Neural cell (in vitro differentiated cells): ENCODE measurements around the gene EEIG1. TPM values are rescaled to one million over a fixed set of nuclear protein-coding genes. Genes with fewer than 3 reads are reported as not detected.

ENCODE experiments used
- H2AFZ ChIP-seq: fragments of 200-600, 300-800 bp; sonication (generic), shearing (Covaris generic); 2 replicates; pipeline ENCODE4 v1.6.0; 2014; ENCODE audit warnings: low read depth, mild to moderate bottlenecking, antibody characterized with exemption, low read length, moderate library complexity
- H3F3A ChIP-seq: fragments of 200-600 bp; shearing (Covaris generic); 2 replicates; pipeline ENCODE4 v1.6.1; 2016; ENCODE audit warnings: mild to moderate bottlenecking, moderate library complexity, mixed read lengths, antibody characterized with exemption, low read length; ENCODE audit not compliant: insufficient read depth, poor library complexity, severe bottlenecking
- H3K27ac ChIP-seq: fragments of 200-600, 300-800 bp; sonication (generic), shearing (Covaris generic); 2 replicates; pipeline ENCODE4 v1.5.1; 2014; ENCODE audit warnings: mild to moderate bottlenecking, low read length, moderate library complexity
- H3K27me3 ChIP-seq: fragments of 300-800, 200-600 bp; sonication (generic), shearing (Covaris generic); 2 replicates; pipeline ENCODE4 v1.6.0; 2014; ENCODE audit warnings: mild to moderate bottlenecking, low read depth, low read length, moderate library complexity; ENCODE audit not compliant: insufficient read depth
- H3K36me3 ChIP-seq: fragments of 300-800, 200-600 bp; sonication (generic), shearing (Covaris generic); 2 replicates; pipeline ENCODE4 v1.5.1; 2014; ENCODE audit warnings: mild to moderate bottlenecking, antibody characterized with exemption, low read length, moderate library complexity; ENCODE audit not compliant: insufficient read depth
- H3K4me2 ChIP-seq: fragments of 300-800, 200-600 bp; sonication (generic), shearing (Covaris generic); 2 replicates; pipeline ENCODE4 v1.6.0; 2014; ENCODE audit warnings: mild to moderate bottlenecking, low read length
- H3K4me3 ChIP-seq: fragments of 300-800, 200-600 bp; sonication (generic), shearing (Covaris generic); 2 replicates; pipeline ENCODE4 v1.5.1; 2014; ENCODE audit warnings: mild to moderate bottlenecking, low read length, moderate library complexity
- H3K79me2 ChIP-seq: fragments of 200-600 bp; shearing (Covaris generic); replicated peaks from 2 replicates; pipeline ENCODE4 v1.6.0; 2014; ENCODE audit warnings: mild to moderate bottlenecking, low read length, moderate library complexity; ENCODE audit not compliant: insufficient read depth
- H3K9ac ChIP-seq: fragments of 300-800, 200-600 bp; sonication (generic), shearing (Covaris generic); 2 replicates; pipeline ENCODE4 v1.6.1; 2016; ENCODE audit warnings: mild to moderate bottlenecking, low read length, mixed read lengths
- H3K9me2 ChIP-seq: fragments of 200-600 bp; shearing (Covaris generic); 2 replicates; pipeline ENCODE4 v1.6.1; 2016; ENCODE audit warnings: mild to moderate bottlenecking, low read length, mixed read lengths; ENCODE audit not compliant: insufficient read depth
- H3K9me3 ChIP-seq: fragments of 200-600, 300-800 bp; sonication (generic), shearing (Covaris generic); 2 replicates; pipeline ENCODE4 v1.6.1; 2016; ENCODE audit warnings: mild to moderate bottlenecking, mixed run types, low read length, moderate library complexity, mixed read lengths
- H4K20me1 ChIP-seq: fragments of 200-600 bp; shearing (Covaris generic); 2 replicates; pipeline ENCODE4 v1.6.1; 2016; ENCODE audit warnings: mild to moderate bottlenecking, mixed run types; ENCODE audit not compliant: insufficient read depth
- CTCF ChIP-seq: fragments of 450-650 bp; IDR thresholded peaks from 2 replicates; pipeline ENCODE4 v1.5.1; 2014; ENCODE audit warnings: antibody characterized with exemption, mild to moderate bottlenecking, moderate library complexity; ENCODE audit not compliant: poor library complexity, severe bottlenecking
- EP300 ChIP-seq: fragments of 450-650 bp; conservative IDR thresholded peaks from 2 replicates; pipeline ENCODE4 v1.6.1; 2014; ENCODE audit warnings: antibody characterized with exemption, mild to moderate bottlenecking, moderate library complexity; ENCODE audit not compliant: poor library complexity, severe bottlenecking
- EZH2 ChIP-seq: fragments of 200-600, 300-800 bp; shearing (Covaris generic), sonication (generic); IDR thresholded peaks from 2 replicates; pipeline ENCODE4 v1.6.1; 2014; ENCODE audit warnings: antibody characterized with exemption, low read length, borderline replicate concordance, mild to moderate bottlenecking; ENCODE audit not compliant: insufficient read depth, poor library complexity, severe bottlenecking
- MXI1 ChIP-seq: fragments of 450-650 bp; conservative IDR thresholded peaks from 2 replicates; pipeline ENCODE4 v1.6.1; 2014; ENCODE audit warnings: antibody characterized with exemption, mild to moderate bottlenecking; ENCODE audit not compliant: poor library complexity, severe bottlenecking
- POLR2AphosphoS5 ChIP-seq: IDR thresholded peaks from 2 replicates; pipeline ENCODE4 v1.6.1; 2012
- RAD21 ChIP-seq: fragments of 450-650 bp; conservative IDR thresholded peaks from 2 replicates; pipeline ENCODE4 v1.6.1; 2014; ENCODE audit warnings: antibody characterized with exemption, mild to moderate bottlenecking, moderate library complexity
- REST ChIP-seq: IDR thresholded peaks from 2 replicates; pipeline ENCODE4 v1.6.1; 2012; ENCODE audit warnings: borderline replicate concordance
- SMC3 ChIP-seq: fragments of 450-650 bp; conservative IDR thresholded peaks from 2 replicates; pipeline ENCODE4 v1.6.1; 2014; ENCODE audit warnings: antibody characterized with exemption, mild to moderate bottlenecking, moderate library complexity; ENCODE audit not compliant: poor library complexity
- TAF1 ChIP-seq: IDR thresholded peaks from 2 replicates; pipeline ENCODE4 v1.6.1; 2012; ENCODE audit warnings: low read depth
- polyA plus RNA-seq: library from polyadenylated mRNA; depleted of rRNA; stranded (reverse); fragments of >200 nt; gene quantifications from 2 replicates; pipeline ENCODE4 v1.2.3, GENCODE V29; 2014

The EEIG1 gene
- polyA plus RNA-seq, 1 donor from 2014 or later: 6.7 TPM

DNA sequence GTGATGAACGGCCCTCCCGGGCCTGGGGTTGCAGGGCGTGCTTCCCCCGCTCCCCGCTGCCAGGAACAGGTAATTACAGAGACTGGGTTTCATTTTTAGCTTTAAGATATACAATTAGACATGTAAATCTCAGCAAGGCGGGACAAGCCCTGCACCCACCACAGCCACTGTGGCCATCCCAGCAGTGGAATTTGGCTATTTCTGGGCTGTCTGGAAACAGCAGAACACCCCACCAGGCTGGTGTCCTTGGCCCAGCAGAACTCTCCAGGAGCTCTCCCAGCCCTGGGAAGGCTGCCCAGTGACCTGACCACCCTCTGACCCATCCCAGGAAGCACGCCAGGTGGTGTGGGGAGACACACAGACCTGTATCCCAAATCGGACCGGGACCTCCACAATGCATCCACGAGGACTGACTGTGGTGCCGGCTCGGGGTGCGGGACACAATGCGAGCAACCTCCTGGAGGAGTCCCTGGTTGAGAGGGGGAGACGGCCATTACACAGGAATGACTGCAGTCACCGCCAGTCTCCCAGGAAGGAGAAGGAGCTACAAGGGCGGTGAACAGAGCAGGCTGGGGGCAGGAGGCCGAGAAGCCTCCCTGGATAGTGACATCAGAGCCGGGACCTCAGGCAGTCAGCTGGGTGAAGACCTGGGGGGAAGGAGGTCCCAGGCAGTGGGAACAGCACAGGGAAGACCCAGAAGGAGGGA is 17.3 kb downstream of the EEIG1 start:
- H3K4me2 ChIP-seq: no peak overlapping the region
- H3K79me2 ChIP-seq: peaks cover 25% of the 10 kb centered on the region
- H3F3A ChIP-seq: no peaks in the 10 kb centered on the region
- H4K20me1 ChIP-seq: no peaks in the 10 kb centered on the region
- no peak overlapping the region for H3K4me3 ChIP-seq
- TF ChIP-seq EP300: no peak
- TF ChIP-seq SMC3: no peak
- no peak for TF ChIP-seq TAF1
- TF ChIP-seq POLR2AphosphoS5: no peak
- TF ChIP-seq EZH2: no peak
- no peak for TF ChIP-seq MXI1
- TF ChIP-seq CTCF: no peak
- no peak overlapping the region for H2AFZ ChIP-seq
- H3K27ac ChIP-seq: no peak overlapping the region
- H3K9me3 ChIP-seq: no peaks in the 10 kb centered on the region
- H3K9ac ChIP-seq: no peak overlapping the region
- no peaks in the 10 kb centered on the region for H3K36me3 ChIP-seq
- H3K9me2 ChIP-seq: no peaks in the 10 kb centered on the region
- H3K27me3 ChIP-seq: no peaks in the 10 kb centered on the region

GRCh38 chr9:127963041-127963358 is 17.8 kb downstream of the EEIG1 start:
- H3K9me2 ChIP-seq: no peaks in the 10 kb centered on the region
- H2AFZ ChIP-seq: no peak overlapping the region
- H3K4me3 ChIP-seq: no peak overlapping the region
- TF ChIP-seq SMC3 (no peak), REST (no peak), TAF1 (no peak), RAD21 (no peak), POLR2AphosphoS5 (no peak), EZH2 (no peak), CTCF (no peak), MXI1 (no peak), EP300 (no peak)
- H4K20me1 ChIP-seq: no peaks in the 10 kb centered on the region
- H3F3A ChIP-seq: no peaks in the 10 kb centered on the region
- H3K27ac ChIP-seq: no peak overlapping the region
- no peaks in the 10 kb centered on the region for H3K36me3 ChIP-seq
- no peak overlapping the region for H3K4me2 ChIP-seq
- no peaks in the 10 kb centered on the region for H3K9me3 ChIP-seq
- peaks cover 22% of the 10 kb centered on the region for H3K79me2 ChIP-seq
- H3K27me3 ChIP-seq: no peaks in the 10 kb centered on the region
- H3K9ac ChIP-seq: no peak overlapping the region
